Activated CD8-positive, alpha-beta memory T cell treated with anti-CD3 and anti-CD28 coated beads, Interleukin-2, amount 10 ng/mL, durations not matched to agents 7 days and 5 days (primary cell): Measurements from ENCODE around the gene GNG14. TPM values are rescaled to one million over a fixed set of nuclear protein-coding genes. Genes with fewer than 3 reads are reported as not detected.
A peak's percentile ranks its signal among the peaks of the same experiment; 100 is the strongest.
"Not testable (repeated sequence)": the region's sequence is repeated elsewhere in the genome, so short reads cannot be mapped to it uniquely, and the experiment has no call there.

Experiments used
- ATAC-seq: fragments of 150-1000 bp; cut with Tn5 transposase; one replicate; pipeline ENCODE4 v1.10.0; 2021; ENCODE audit warnings: moderate library complexity
- CTCF ChIA-PET: fragments of 350-600 bp; sonication (Branson Sonifier 250); formaldehyde crosslinking; loops from one replicate; lab custom pipeline; 2021; ENCODE audit warnings: antibody characterized with exemption; lab: Charles Lee
- DNase-seq: peaks from one replicate; pipeline ENCODE4 v3.0.0-alpha.2; 2020
- H3K27ac Mint-ChIP-seq: one replicate; pipeline ENCODE4 v1.8.0; 2021; ENCODE audit warnings: mild to moderate bottlenecking, mixed read lengths
- H3K27me3 Mint-ChIP-seq: one replicate; pipeline ENCODE4 v1.8.0; 2021; ENCODE audit warnings: mixed read lengths
- H3K36me3 Mint-ChIP-seq: one replicate; pipeline ENCODE4 v1.8.0; 2021; ENCODE audit warnings: mild to moderate bottlenecking, mixed read lengths
- H3K4me1 Mint-ChIP-seq: one replicate; pipeline ENCODE4 v1.8.0; 2021; ENCODE audit warnings: mixed read lengths
- H3K4me3 Mint-ChIP-seq: one replicate; pipeline ENCODE4 v1.8.0; 2021; ENCODE audit warnings: mild to moderate bottlenecking, moderate library complexity, mixed read lengths
- H3K9me3 Mint-ChIP-seq: one replicate; pipeline ENCODE4 v1.8.0; 2022; ENCODE audit warnings: low read depth, mixed read lengths
- total RNA-seq, 2 experiments: library from RNA; stranded (reverse); gene quantifications; one replicate each; pipeline ENCODE4 v1.2.3, GENCODE V29; 2021

The GNG14 gene
- total RNA-seq, 2 experiments from 2014 or later: not detected

GRCh38 chr19:12670159-12670928 lies 17.5 kb upstream of the GNG14 start:
- H3K27me3 Mint-ChIP-seq: no peaks in the 10 kb centered on the region
- ATAC-seq (no peak), DNase-seq (no peak)
- H3K4me1 Mint-ChIP-seq: peaks cover 43% of the 10 kb centered on the region
- CTCF ChIA-PET: interaction anchor here (0.7 to 5.8 kb wide), 12 partner anchors 8 to 112 kb away, joined by 3 to 40 read pairs (median 6); no protein-coding TSS in a partner anchor
- H3K9me3 Mint-ChIP-seq: no peaks in the 10 kb centered on the region
- H3K27ac Mint-ChIP-seq: peak overlapping the region; percentile 100
- H3K4me3 Mint-ChIP-seq: peak overlapping the region; percentile 88
- H3K36me3 Mint-ChIP-seq: peaks cover 15% of the 10 kb centered on the region

- Mint-ChIP-seq H3K9me3 (no peaks in the 10 kb centered on the region), H3K27me3 (no peaks in the 10 kb centered on the region), H3K27ac (no peak overlapping the region), H3K36me3 (peaks cover 28% of the 10 kb centered on the region), H3K4me1 (peaks cover 40% of the 10 kb centered on the region), H3K4me3 (no peak overlapping the region)
- CTCF ChIA-PET: interaction anchor here (0.9 to 7.0 kb wide), 19 partner anchors 7 to 175 kb away, joined by 3 to 57 read pairs (median 6); partner anchors contain the start of genes DHPS, FBXW9 and ZNF791
- DNase-seq (no peak), ATAC-seq (no peak)
Measured at GRCh38 chr19:12672744-12673143, 15.1 kb upstream of the GNG14 start.

- DNase-seq (no peak), ATAC-seq (no peak)
- Mint-ChIP-seq H3K36me3 (peaks cover 44% of the 10 kb centered on the region), H3K4me3 (no peak overlapping the region), H3K27ac (no peak overlapping the region), H3K4me1 (peaks cover 30% of the 10 kb centered on the region), H3K27me3 (no peaks in the 10 kb centered on the region), H3K9me3 (no peaks in the 10 kb centered on the region)
- CTCF ChIA-PET: interaction anchor here (2.1 to 7.0 kb wide), 2 partner anchors 82 to 111 kb away, joined by 6 to 57 read pairs; no protein-coding TSS in a partner anchor
Measured at GRCh38 chr19:12675399-12675798, 12.4 kb upstream of the GNG14 start.

- Mint-ChIP-seq H3K4me3 (no peak overlapping the region), H3K27ac (no peak overlapping the region), H3K27me3 (no peaks in the 10 kb centered on the region), H3K4me1 (peaks cover 26% of the 10 kb centered on the region), H3K36me3 (peaks cover 45% of the 10 kb centered on the region), H3K9me3 (no peaks in the 10 kb centered on the region)
- CTCF ChIA-PET: interaction anchor here (0.7 to 7.0 kb wide), 11 partner anchors 8 to 172 kb away, joined by 3 to 57 read pairs (median 5); partner anchors contain the start of genes MAN2B1, TRIR and WDR83
- ATAC-seq: no peak
- DNase-seq: no peak
Measured at GRCh38 chr19:12675940-12676339, 11.9 kb upstream of the GNG14 start.

GRCh38 chr19:12676384-12676792 lies 11.4 kb upstream of the GNG14 start:
- Mint-ChIP-seq H3K9me3 (no peaks in the 10 kb centered on the region), H3K4me3 (no peak overlapping the region), H3K27ac (peak overlapping the region; percentile 34), H3K36me3 (peaks cover 48% of the 10 kb centered on the region), H3K27me3 (no peaks in the 10 kb centered on the region), H3K4me1 (peaks cover 29% of the 10 kb centered on the region)
- CTCF ChIA-PET: interaction anchor here (0.6 to 7.0 kb wide), 14 partner anchors 9 to 172 kb away, joined by 3 to 57 read pairs (median 4); partner anchors contain the start of genes MAN2B1, TRIR and WDR83
- peak; percentile 91 for DNase-seq
- ATAC-seq: peak; percentile 43

- Mint-ChIP-seq H3K4me1 (peaks cover 28% of the 10 kb centered on the region), H3K27ac (no peak overlapping the region), H3K4me3 (no peak overlapping the region), H3K9me3 (no peaks in the 10 kb centered on the region), H3K36me3 (peaks cover 47% of the 10 kb centered on the region), H3K27me3 (no peaks in the 10 kb centered on the region)
- CTCF ChIA-PET: interaction anchor here (0.6 to 7.0 kb wide), 13 partner anchors 9 to 171 kb away, joined by 3 to 57 read pairs (median 4); partner anchors contain the start of genes MAN2B1, TRIR and WDR83
- DNase-seq (no peak), ATAC-seq (no peak)
Measured at GRCh38 chr19:12676928-12677327, 10.9 kb upstream of the GNG14 start.

- not testable (repeated sequence) for H3K27me3 Mint-ChIP-seq, ATAC-seq, DNase-seq, H3K9me3 Mint-ChIP-seq, H3K4me3 Mint-ChIP-seq, H3K27ac Mint-ChIP-seq
- CTCF ChIA-PET: interaction anchor here (0.6 to 7.0 kb wide), 8 partner anchors 10 to 203 kb away, joined by 3 to 57 read pairs (median 3); partner anchors contain the start of genes FBXW9, MAN2B1 and WDR83
- Mint-ChIP-seq H3K4me1 (peaks cover 27% of the 10 kb centered on the region), H3K36me3 (peaks cover 45% of the 10 kb centered on the region)
Measured at GRCh38 chr19:12678039-12678438, 9.8 kb upstream of the GNG14 start.

GRCh38 chr19:12680034-12680433 lies 7.8 kb upstream of the GNG14 start:
- Mint-ChIP-seq H3K4me1 (peaks cover 27% of the 10 kb centered on the region), H3K9me3 (no peaks in the 10 kb centered on the region), H3K27ac (no peak overlapping the region), H3K27me3 (no peaks in the 10 kb centered on the region), H3K4me3 (peak overlapping the region; percentile 93), H3K36me3 (peaks cover 33% of the 10 kb centered on the region)
- ATAC-seq: no peak
- DNase-seq: no peak
- CTCF ChIA-PET: interaction anchor here (1.3 to 4.5 kb wide), 4 partner anchors 8 to 115 kb away, joined by 3 to 28 read pairs (median 8); partner anchors contain the start of genes MAN2B1 and WDR83

- Mint-ChIP-seq H3K27me3 (no peaks in the 10 kb centered on the region), H3K27ac (peak within 1 kb of the TSS; percentile 94), H3K9me3 (no peaks in the 10 kb centered on the region), H3K4me1 (peaks cover 26% of the 10 kb centered on the region), H3K36me3 (peaks cover 29% of the 10 kb centered on the region), H3K4me3 (peak within 1 kb of the TSS; percentile 93)
- ATAC-seq (peak; percentile 78), DNase-seq (peak; percentile 96)
- CTCF ChIA-PET: interaction anchor here (0.7 to 1.9 kb wide), 10 partner anchors 9 to 166 kb away, joined by 3 to 11 read pairs (median 5); partner anchors contain the start of gene TNPO2
Measured at GRCh38 chr19:12681074-12681987, 6.5 kb upstream of the GNG14 start, which contains the start of gene DHPS. Gene DHPS (minus strand): TSS chr19:12681880. CDS start chr19:12681766, 114 bp downstream.

- H3K27me3 Mint-ChIP-seq: no peaks in the 10 kb centered on the region
- peaks cover 7% of the 10 kb centered on the region for H3K4me1 Mint-ChIP-seq
- no peak overlapping the region for H3K4me3 Mint-ChIP-seq
- ATAC-seq: no peak
- DNase-seq: no peak
- CTCF ChIA-PET: interaction anchor here (0.6 to 2.1 kb wide), 4 partner anchors 9 to 76 kb away, joined by 4 to 9 read pairs (median 5); no protein-coding TSS in a partner anchor
- peaks cover 4% of the 10 kb centered on the region for H3K36me3 Mint-ChIP-seq
- H3K9me3 Mint-ChIP-seq: no peaks in the 10 kb centered on the region
- no peak overlapping the region for H3K27ac Mint-ChIP-seq
Measured at GRCh38 chr19:12685831-12686230, 2.0 kb upstream of the GNG14 start.

- CTCF ChIA-PET: no interaction called here
- DNase-seq: no peak
- H3K4me3 Mint-ChIP-seq: no peak overlapping the region
- H3K27me3 Mint-ChIP-seq: no peaks in the 10 kb centered on the region
- no peaks in the 10 kb centered on the region for H3K4me1 Mint-ChIP-seq
- no peaks in the 10 kb centered on the region for H3K36me3 Mint-ChIP-seq
- ATAC-seq: no peak
- H3K27ac Mint-ChIP-seq: no peak overlapping the region
- H3K9me3 Mint-ChIP-seq: no peaks in the 10 kb centered on the region
Measured at GRCh38 chr19:12689012-12689411, 1.2 kb downstream of the GNG14 start.

- ATAC-seq (no peak), DNase-seq (no peak)
- H3K36me3 Mint-ChIP-seq: no peaks in the 10 kb centered on the region
- H3K9me3 Mint-ChIP-seq: no peaks in the 10 kb centered on the region
- CTCF ChIA-PET: no interaction called here
- no peak overlapping the region for H3K27ac Mint-ChIP-seq
- no peaks in the 10 kb centered on the region for H3K27me3 Mint-ChIP-seq
- peaks cover 3% of the 10 kb centered on the region for H3K4me1 Mint-ChIP-seq
- no peak overlapping the region for H3K4me3 Mint-ChIP-seq
Measured at GRCh38 chr19:12689581-12690216, 1.9 kb downstream of the GNG14 start.
